Activated CD8-positive, alpha-beta memory T cell treated with anti-CD3 and anti-CD28 coated beads for 1 hour (primary cell): ENCODE data around the gene FGD6.
"Not testable (repeated sequence)": the region's sequence is repeated elsewhere in the genome, so short reads cannot be mapped to it uniquely, and the experiment has no call there.

Experiments
- DNase-seq, 2 donors: peaks; one replicate each; pipeline ENCODE4 v3.0.0-alpha.2; 2020; ENCODE audit warnings: low read depth in 1 of 2; ENCODE audit errors: extremely low read depth in 1 of 2

FGD6 gene

GRCh38 chr12:95235621-95236020 is 18.4 kb upstream of the FGD6 start:
- not testable (repeated sequence) for DNase-seq

- DNase-seq: not testable (repeated sequence)
Observed at GRCh38 chr12:95234187-95234586, 16.9 kb upstream of the FGD6 start.

GRCh38 chr12:95231190-95231589 is 13.9 kb upstream of the FGD6 start:
- DNase-seq: no peak

- no peak for DNase-seq
Observed at GRCh38 chr12:95230313-95230712, 13.0 kb upstream of the FGD6 start.

GRCh38 chr12:95229636-95230035 is 12.4 kb upstream of the FGD6 start:
- no peak for DNase-seq

GRCh38 chr12:95228617-95229016 is 11.3 kb upstream of the FGD6 start:
- no peak for DNase-seq

GRCh38 chr12:95227818-95228356 is 10.6 kb upstream of the FGD6 start:
- no peak for DNase-seq

GRCh38 chr12:95225645-95226212 is 8.5 kb upstream of the FGD6 start:
- DNase-seq: no peak

- no peak for DNase-seq
Observed at GRCh38 chr12:95224202-95225170, 7.2 kb upstream of the FGD6 start.

GRCh38 chr12:95220726-95221125 is 3.5 kb upstream of the FGD6 start:
- DNase-seq: no peak

- no peak for DNase-seq
Observed at GRCh38 chr12:95220190-95220589, 2.9 kb upstream of the FGD6 start.

- DNase-seq: peak in 1 of 2 donors; percentile 4
Observed at GRCh38 chr12:95218150-95219133, 1.2 kb upstream of the FGD6 start.

- no peak for DNase-seq
Observed at GRCh38 chr12:95216711-95217376, 423 bp downstream of the FGD6 start.

- DNase-seq: no peak
Observed at GRCh38 chr12:95215949-95216348, 1.3 kb downstream of the FGD6 start.

- no peak for DNase-seq
Observed at GRCh38 chr12:95214466-95214865, 2.8 kb downstream of the FGD6 start.

GRCh38 chr12:95213928-95214327 is 3.3 kb downstream of the FGD6 start:
- no peak for DNase-seq

- DNase-seq: no peak
Observed at GRCh38 chr12:95213119-95213518, 4.1 kb downstream of the FGD6 start.

- DNase-seq: no peak
Observed at GRCh38 chr12:95212586-95212985, 4.7 kb downstream of the FGD6 start.

- no peak for DNase-seq
Observed at GRCh38 chr12:95208678-95209077, 8.6 kb downstream of the FGD6 start.

- DNase-seq: no peak
Observed at GRCh38 chr12:95207407-95207806, 9.9 kb downstream of the FGD6 start.
